Testis (tissue), 3 donors: ENCODE results near the gene ITIH6. TPM values are rescaled to one million over a fixed set of nuclear protein-coding genes. Genes with fewer than 3 reads are reported as not detected.

Experiments used
- DNase-seq: peaks from one replicate; pipeline ENCODE4 v3.0.0-alpha.2; 2019
- H3K27ac ChIP-seq, 2 donors: fragments of 200-600 bp; sonication (generic); one replicate each; pipeline ENCODE4 v1.5.1; 2019
- H3K27me3 ChIP-seq: fragments of 200-600 bp; sonication (generic); one replicate; pipeline ENCODE4 v1.5.1; 2019
- H3K36me3 ChIP-seq: fragments of 200-600 bp; sonication (generic); one replicate; pipeline ENCODE4 v1.5.1; 2017; ENCODE audit warnings: low read depth; ENCODE audit errors: missing control alignments
- H3K4me1 ChIP-seq: fragments of 200-600 bp; sonication (generic); one replicate; pipeline ENCODE4 v1.5.1; 2019
- H3K4me3 ChIP-seq, 2 donors: fragments of 200-600 bp; sonication (generic); one replicate each; pipeline ENCODE4 v1.5.1; 2017 to 2019
- H3K9me3 ChIP-seq: fragments of 200-600 bp; sonication (generic); one replicate; pipeline ENCODE4 v1.5.1; 2017
- POLR2A ChIP-seq: fragments of 450-650 bp; IDR thresholded peaks from one replicate; pipeline ENCODE4 v1.6.1; 2017; ENCODE audit warnings: antibody characterized with exemption, mild to moderate bottlenecking, moderate library complexity
- WGBS, 2 donors: methylation state at CpG; one replicate each; pipeline ENCODE4 v1.1.5; 2018; 5-methylcytosine and 5-hydroxymethylcytosine counted together
- intact Hi-C: fragments of 100-400 bp; cut with DNase I; formaldehyde crosslinking; loops from one replicate; pipeline ENCODE4 v1.15.1; 2023; ENCODE audit warnings: low total_unique reads
- polyA plus RNA-seq: library from polyadenylated mRNA; stranded (reverse); fragments of 350-450 nt; fragmentation: Illumina TruSeq; extraction: RNeasy Lipid Tissue Mini Kit (QIAGEN cat#74804); gene quantifications from one replicate; pipeline ENCODE4 v1.2.3, GENCODE V29; 2014; ENCODE audit warnings: low read depth, low replicate concordance; ENCODE audit not compliant: insufficient read depth
- total RNA-seq, 2 donors: library from RNA; depleted of rRNA; stranded (reverse); fragments of >200 nt; gene quantifications; one replicate each; pipeline ENCODE4 v1.2.3, GENCODE V29; 2016
- TF ChIP-seq, protein P1 (sequence below), 3 experiments: fragments of 450-650 bp in 2 of 3; fragments of 200-600 bp in 1 of 3; sonication (generic) in 1 of 3; IDR thresholded peaks; one replicate each; pipeline ENCODE4 v1.5.1; 2016 to 2019; ENCODE audit warnings: antibody characterized with exemption in 3 of 3, mild to moderate bottlenecking in 2 of 3, moderate library complexity in 1 of 3

Gene ITIH6
- total and polyA plus RNA-seq, 3 donors from 2014 or later: 0.06 TPM; not detected in 2

DNA sequence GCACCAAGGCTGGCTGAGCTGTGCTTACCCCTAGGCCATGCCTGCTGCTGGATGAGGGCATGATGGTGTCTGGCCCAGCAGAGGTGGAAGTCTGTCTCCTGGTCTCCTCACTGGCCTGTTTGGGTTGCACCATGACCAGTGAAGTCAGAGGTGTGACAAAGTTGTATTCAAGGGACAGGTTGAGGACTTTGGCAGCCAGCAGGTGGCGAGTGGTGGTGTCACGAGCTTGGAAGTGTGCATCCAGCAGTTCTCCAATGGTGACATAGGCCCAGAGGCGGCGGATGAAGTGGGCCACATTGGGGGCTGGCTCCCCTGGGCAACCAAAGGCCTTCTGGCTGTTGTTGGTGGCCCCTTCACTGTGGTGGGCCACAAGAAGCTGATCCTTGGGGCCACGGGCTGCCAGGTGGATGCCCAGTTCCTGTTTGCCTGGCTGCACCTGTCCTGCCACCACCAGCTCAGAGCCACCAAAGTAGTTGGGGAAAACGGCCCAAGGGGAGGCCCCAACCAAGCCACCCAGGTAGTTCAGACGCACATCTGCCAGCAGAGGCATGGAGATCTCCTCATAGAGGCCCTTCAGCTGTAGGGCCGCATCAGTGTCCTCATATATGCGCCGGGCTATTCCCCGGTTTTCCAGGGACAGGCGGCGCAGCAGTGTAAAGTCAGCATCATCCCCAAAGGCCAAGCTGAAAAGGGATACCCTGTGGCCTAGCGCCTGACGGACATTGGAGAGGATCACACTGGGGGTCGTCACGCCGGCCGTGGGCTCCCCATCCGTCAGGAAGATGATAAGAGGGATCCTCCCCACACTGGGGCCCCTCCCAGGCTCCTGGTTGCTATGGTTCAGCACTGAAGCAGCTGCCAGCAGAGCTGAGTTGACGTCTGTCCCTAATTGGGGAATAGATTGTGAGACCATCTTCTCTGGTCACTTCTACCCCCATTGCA lies 39.7 kb downstream of the ITIH6 start:
- intact Hi-C loops: no loop called here
- no peak for DNase-seq
- Histone ChIP-seq H3K4me1 (no peaks in the 10 kb centered on the region), H3K27me3 (no peaks in the 10 kb centered on the region), H3K4me3 (no peak overlapping the region), H3K27ac (no peak overlapping the region), H3K9me3 (no peaks in the 10 kb centered on the region), H3K36me3 (no peaks in the 10 kb centered on the region)
- TF ChIP-seq, protein P1, sequence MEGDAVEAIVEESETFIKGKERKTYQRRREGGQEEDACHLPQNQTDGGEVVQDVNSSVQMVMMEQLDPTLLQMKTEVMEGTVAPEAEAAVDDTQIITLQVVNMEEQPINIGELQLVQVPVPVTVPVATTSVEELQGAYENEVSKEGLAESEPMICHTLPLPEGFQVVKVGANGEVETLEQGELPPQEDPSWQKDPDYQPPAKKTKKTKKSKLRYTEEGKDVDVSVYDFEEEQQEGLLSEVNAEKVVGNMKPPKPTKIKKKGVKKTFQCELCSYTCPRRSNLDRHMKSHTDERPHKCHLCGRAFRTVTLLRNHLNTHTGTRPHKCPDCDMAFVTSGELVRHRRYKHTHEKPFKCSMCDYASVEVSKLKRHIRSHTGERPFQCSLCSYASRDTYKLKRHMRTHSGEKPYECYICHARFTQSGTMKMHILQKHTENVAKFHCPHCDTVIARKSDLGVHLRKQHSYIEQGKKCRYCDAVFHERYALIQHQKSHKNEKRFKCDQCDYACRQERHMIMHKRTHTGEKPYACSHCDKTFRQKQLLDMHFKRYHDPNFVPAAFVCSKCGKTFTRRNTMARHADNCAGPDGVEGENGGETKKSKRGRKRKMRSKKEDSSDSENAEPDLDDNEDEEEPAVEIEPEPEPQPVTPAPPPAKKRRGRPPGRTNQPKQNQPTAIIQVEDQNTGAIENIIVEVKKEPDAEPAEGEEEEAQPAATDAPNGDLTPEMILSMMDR (IDR thresholded peaks at IDR 0.05): no peak
- no peak for TF ChIP-seq POLR2A
- 49 to 74% methylated on average over 6 to 8 of the region's 21 CpGs for WGBS, 2 donors

DNA sequence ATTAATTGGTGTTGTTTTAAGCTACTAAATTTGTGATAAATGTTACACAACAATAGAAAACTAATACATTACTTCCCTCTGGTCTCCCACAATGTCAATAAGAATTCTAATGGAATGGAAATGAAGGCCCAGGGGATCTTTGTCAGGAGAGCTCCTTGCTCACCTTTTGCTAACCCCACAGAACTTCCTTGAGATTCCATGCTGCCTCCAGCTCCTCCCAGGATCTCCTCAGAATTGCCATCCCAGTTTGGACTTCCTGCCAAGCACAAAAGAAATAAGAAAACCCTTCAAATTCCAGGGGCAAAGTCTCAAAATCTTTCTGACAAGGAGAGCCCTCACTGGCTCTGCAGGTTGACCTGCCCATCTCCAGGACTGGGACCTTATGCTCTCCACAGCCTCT lies 43.2 kb downstream of the ITIH6 start:
- Histone ChIP-seq H3K36me3 (no peaks in the 10 kb centered on the region), H3K4me3 (no peak overlapping the region), H3K27me3 (no peaks in the 10 kb centered on the region), H3K4me1 (no peaks in the 10 kb centered on the region), H3K9me3 (no peaks in the 10 kb centered on the region), H3K27ac (no peak overlapping the region)
- TF ChIP-seq POLR2A: no peak
- TF ChIP-seq, protein P1 (IDR thresholded peaks at IDR 0.05): no peak
- intact Hi-C loops: no loop called here
- no peak for DNase-seq

DNA sequence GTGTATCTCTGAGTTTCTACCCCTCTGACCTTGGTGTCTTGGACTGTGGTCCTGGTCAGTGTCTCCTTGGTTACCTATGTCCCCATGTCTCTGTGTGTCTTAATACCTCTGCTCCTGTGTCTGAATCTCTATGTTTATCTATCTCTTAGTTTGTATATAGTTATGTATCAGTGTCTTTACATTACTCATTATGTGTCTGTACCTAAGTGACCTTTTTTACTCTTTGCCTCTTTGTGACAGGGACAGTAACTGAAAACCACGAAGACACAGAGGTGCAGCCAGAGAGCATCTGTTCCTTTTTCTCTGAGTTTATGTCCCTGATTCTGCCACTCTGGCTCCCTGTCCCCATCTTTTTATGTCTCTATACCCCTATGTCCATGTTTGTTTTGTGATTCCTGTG lies 49.4 kb downstream of the ITIH6 start:
- H3K27ac ChIP-seq: no peak overlapping the region
- H3K4me3 ChIP-seq: no peak overlapping the region
- no peaks in the 10 kb centered on the region for H3K36me3 ChIP-seq
- no peak for TF ChIP-seq POLR2A
- TF ChIP-seq, protein P1 (IDR thresholded peaks at IDR 0.05): no peak
- WGBS, 2 donors: 50 to 56% methylated on average over 1 of the region's 1 CpG
- no peaks in the 10 kb centered on the region for H3K27me3 ChIP-seq
- H3K4me1 ChIP-seq: no peaks in the 10 kb centered on the region
- no peaks in the 10 kb centered on the region for H3K9me3 ChIP-seq
- intact Hi-C loops: no loop called here
- no peak for DNase-seq

DNA sequence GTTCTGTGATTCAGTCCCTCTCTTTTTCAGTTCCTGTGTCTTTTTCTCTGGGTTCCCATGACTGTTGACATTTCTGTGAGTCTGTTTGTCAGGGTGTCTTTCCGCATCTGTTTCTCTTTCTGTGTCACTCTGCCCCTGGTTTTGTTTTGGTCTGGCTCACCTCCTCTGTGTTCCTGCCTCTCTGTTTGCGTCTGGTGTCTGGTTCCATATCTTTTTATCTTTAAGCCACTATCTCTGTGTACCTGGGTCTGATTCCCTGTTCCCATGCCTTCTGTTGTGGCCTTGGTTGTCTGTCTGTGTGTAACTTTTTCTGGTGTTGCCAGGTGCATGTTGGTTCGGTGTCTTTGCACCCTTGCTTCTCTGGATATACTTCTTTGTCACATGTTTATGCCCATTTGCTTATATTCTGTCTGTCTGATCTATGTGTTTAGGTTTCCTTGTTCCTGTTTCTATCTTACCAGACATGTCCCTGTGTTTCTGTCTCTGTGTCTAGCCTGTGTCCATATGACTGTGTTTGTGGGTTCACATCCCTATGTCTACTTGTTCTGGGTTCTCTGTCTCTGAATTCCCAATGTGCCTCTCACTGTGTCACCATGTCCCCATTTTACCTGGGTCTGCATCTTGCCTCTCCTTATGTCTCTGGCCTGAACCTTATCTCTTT lies 50.2 kb downstream of the ITIH6 start:
- no peak for DNase-seq
- H3K27me3 ChIP-seq: no peaks in the 10 kb centered on the region
- no peaks in the 10 kb centered on the region for H3K4me1 ChIP-seq
- H3K4me3 ChIP-seq: no peak overlapping the region
- TF ChIP-seq, protein P1 (IDR thresholded peaks at IDR 0.05): no peak
- TF ChIP-seq POLR2A: no peak
- H3K9me3 ChIP-seq: no peaks in the 10 kb centered on the region
- 31 to 64% methylated on average over 3 of the region's 3 CpGs for WGBS, 2 donors
- intact Hi-C loops: no loop called here
- H3K27ac ChIP-seq: no peak overlapping the region
- no peaks in the 10 kb centered on the region for H3K36me3 ChIP-seq
